Ishikawa (cell line): ENCODE results near the gene TRPV4.

Experiments
- CEBPB ChIP-seq: IDR thresholded peaks from 2 replicates; pipeline ENCODE4 v1.6.1; 2012
- CREB1 ChIP-seq: IDR thresholded peaks from 2 replicates; pipeline ENCODE4 v1.6.1; 2012; ENCODE audit warnings: low read depth
- EGR1 ChIP-seq: IDR thresholded peaks from 2 replicates; pipeline ENCODE4 v1.6.1; 2012
- EP300 ChIP-seq: IDR thresholded peaks from 2 replicates; pipeline ENCODE4 v1.6.1; 2012; ENCODE audit warnings: borderline replicate concordance
- FOXM1 ChIP-seq: IDR thresholded peaks from 2 replicates; pipeline ENCODE4 v1.6.1; 2012; ENCODE audit warnings: low read depth, borderline replicate concordance
- MAX ChIP-seq: IDR thresholded peaks from 2 replicates; pipeline ENCODE4 v1.6.1; 2012
- NFIC ChIP-seq: IDR thresholded peaks from 2 replicates; pipeline ENCODE4 v1.6.1; 2012
- RAD21 ChIP-seq: IDR thresholded peaks from 2 replicates; pipeline ENCODE4 v1.6.1; 2012; ENCODE audit warnings: low read depth
- REST ChIP-seq: IDR thresholded peaks from 2 replicates; pipeline ENCODE4 v1.6.1; 2012; ENCODE audit warnings: low read depth, mild to moderate bottlenecking
- TAF1 ChIP-seq: IDR thresholded peaks from 2 replicates; pipeline ENCODE4 v1.6.1; 2012; ENCODE audit warnings: low read depth, mild to moderate bottlenecking
- TCF12 ChIP-seq: IDR thresholded peaks from 2 replicates; pipeline ENCODE4 v1.6.1; 2012; ENCODE audit warnings: low read depth
- TEAD4 ChIP-seq: IDR thresholded peaks from 2 replicates; pipeline ENCODE4 v1.6.1; 2012
- USF1 ChIP-seq: IDR thresholded peaks from 2 replicates; pipeline ENCODE4 v1.6.1; 2012
- YY1 ChIP-seq: IDR thresholded peaks from 2 replicates; pipeline ENCODE4 v1.6.1; 2012; ENCODE audit warnings: low read depth
- ZBTB7A ChIP-seq: IDR thresholded peaks from 2 replicates; pipeline ENCODE4 v1.6.1; 2012; ENCODE audit warnings: low read depth

Gene TRPV4

GRCh38 chr12:109822416-109822815 lies 10.8 kb downstream of the TRPV4 start:
- no peak for TF ChIP-seq RAD21
- TF ChIP-seq CEBPB, result no peak
- no peak for TF ChIP-seq CREB1
- no peak for TF ChIP-seq MAX
- TF ChIP-seq TCF12, result no peak
- no peak for TF ChIP-seq YY1
- TF ChIP-seq TAF1, result no peak
- no peak for TF ChIP-seq EGR1
- TF ChIP-seq REST, result no peak
- no peak for TF ChIP-seq TEAD4
- no peak for TF ChIP-seq EP300
- TF ChIP-seq FOXM1, result no peak
- no peak for TF ChIP-seq USF1
- TF ChIP-seq NFIC, result no peak
- TF ChIP-seq ZBTB7A, result no peak

GRCh38 chr12:109821968-109822367 lies 11.2 kb downstream of the TRPV4 start:
- TF ChIP-seq MAX, result no peak
- TF ChIP-seq EGR1, result no peak
- TF ChIP-seq EP300, result no peak
- no peak for TF ChIP-seq FOXM1
- TF ChIP-seq TAF1, result no peak
- TF ChIP-seq NFIC, result no peak
- no peak for TF ChIP-seq REST
- TF ChIP-seq ZBTB7A, result no peak
- TF ChIP-seq TEAD4, result no peak
- no peak for TF ChIP-seq YY1
- no peak for TF ChIP-seq TCF12
- no peak for TF ChIP-seq CREB1
- no peak for TF ChIP-seq USF1
- no peak for TF ChIP-seq RAD21
- no peak for TF ChIP-seq CEBPB

GRCh38 chr12:109820816-109821381 lies 12.3 kb downstream of the TRPV4 start:
- no peak for TF ChIP-seq EP300
- no peak for TF ChIP-seq NFIC
- no peak for TF ChIP-seq CEBPB
- TF ChIP-seq REST, result no peak
- TF ChIP-seq FOXM1, result no peak
- no peak for TF ChIP-seq TEAD4
- TF ChIP-seq USF1, result no peak
- TF ChIP-seq RAD21, result no peak
- TF ChIP-seq YY1, result no peak
- TF ChIP-seq TAF1, result no peak
- TF ChIP-seq ZBTB7A, result no peak
- TF ChIP-seq CREB1, result no peak
- TF ChIP-seq TCF12, result no peak
- no peak for TF ChIP-seq EGR1
- no peak for TF ChIP-seq MAX
